GM23338 (cell line): ENCODE results near the gene MSH2. TPM values are rescaled to one million over a fixed set of nuclear protein-coding genes. Genes with fewer than 3 reads are reported as not detected.

Experiments used
- ATAC-seq: fragments of 200-7000 bp; cut with Tn5 transposase; 3 replicates; pipeline ENCODE4 v1.9.1; 2020
- DNase-seq: peaks from one replicate; pipeline ENCODE4 v3.0.0-alpha.2; 2015; ENCODE audit warnings: low spot score
- H2AFZ ChIP-seq: fragments of 200-600 bp; sonication (generic); 2 replicates; pipeline ENCODE4 v1.8.0; 2016; ENCODE audit warnings: antibody characterized with exemption, mild to moderate bottlenecking, moderate library complexity
- H3F3A ChIP-seq: fragments of 200-600 bp; sonication (generic); replicated peaks from 2 replicates; pipeline ENCODE4 v1.8.0; 2017; ENCODE audit warnings: antibody characterized with exemption, mixed run types, low read depth
- H3K27ac ChIP-seq: fragments of 200-600 bp; sonication (generic); 2 replicates; pipeline ENCODE4 v1.6.1; 2016; ENCODE audit warnings: low read depth
- H3K27me3 ChIP-seq: fragments of 200-600 bp; sonication (generic); 2 replicates; pipeline ENCODE4 v1.8.0; 2016; ENCODE audit warnings: mild to moderate bottlenecking, mixed run types, moderate library complexity; ENCODE audit not compliant: insufficient read depth
- H3K36me3 ChIP-seq: fragments of 200-600 bp; sonication (generic); 2 replicates; pipeline ENCODE4 v1.8.0; 2016; ENCODE audit warnings: mild to moderate bottlenecking; ENCODE audit not compliant: insufficient read depth
- H3K4me1 ChIP-seq: fragments of 200-600 bp; sonication (generic); 2 replicates; pipeline ENCODE4 v1.8.0; 2016; ENCODE audit warnings: mild to moderate bottlenecking, moderate library complexity; ENCODE audit not compliant: insufficient read depth
- H3K4me2 ChIP-seq: fragments of 200-600 bp; sonication (generic); 2 replicates; pipeline ENCODE4 v1.7.1; 2017; ENCODE audit warnings: mixed run types
- H3K4me3 ChIP-seq: fragments of 200-600 bp; sonication (generic); 2 replicates; pipeline ENCODE4 v1.6.1; 2016; ENCODE audit warnings: mixed run types
- H3K79me2 ChIP-seq: fragments of 200-600 bp; sonication (generic); replicated peaks from 2 replicates; pipeline ENCODE4 v1.8.0; 2017; ENCODE audit warnings: mild to moderate bottlenecking; ENCODE audit not compliant: insufficient read depth
- H3K9me2 ChIP-seq: fragments of 200-600 bp; sonication (generic); 2 replicates; pipeline ENCODE4 v1.8.0; 2017; ENCODE audit not compliant: insufficient read depth
- H4K20me1 ChIP-seq: fragments of 200-600 bp; sonication (generic); replicated peaks from 2 replicates; pipeline ENCODE4 v1.8.0; 2017; ENCODE audit warnings: mild to moderate bottlenecking; ENCODE audit not compliant: insufficient read depth
- H3K27ac Mint-ChIP-seq: 2 replicates; pipeline ENCODE4 v1.8.0; 2020; ENCODE audit warnings: inconsistent platforms, mild to moderate bottlenecking, moderate library complexity, mixed read lengths
- H3K27me3 Mint-ChIP-seq: 3 replicates; pipeline ENCODE4 v1.8.0; 2022; ENCODE audit warnings: low read depth, mild to moderate bottlenecking, moderate library complexity, mixed read lengths, inconsistent platforms; ENCODE audit not compliant: insufficient read depth, poor library complexity
- H3K36me3 Mint-ChIP-seq: 3 replicates; pipeline ENCODE4 v1.8.0; 2021; ENCODE audit warnings: low read depth, mild to moderate bottlenecking, inconsistent platforms, moderate library complexity, mixed read lengths
- H3K4me1 Mint-ChIP-seq: 3 replicates; pipeline ENCODE4 v1.8.0; 2020; ENCODE audit warnings: mild to moderate bottlenecking, inconsistent platforms, mixed read lengths
- H3K4me3 Mint-ChIP-seq: 3 replicates; pipeline ENCODE4 v1.8.0; 2021; ENCODE audit warnings: moderate library complexity, mild to moderate bottlenecking, inconsistent platforms, mixed read lengths
- H3K9me3 Mint-ChIP-seq: 3 replicates; pipeline ENCODE4 v1.8.0; 2020; ENCODE audit warnings: moderate library complexity, mild to moderate bottlenecking, inconsistent platforms, mixed read lengths
- REST ChIP-seq: IDR thresholded peaks from one replicate; pipeline ENCODE4 v1.6.1; 2018; ENCODE audit warnings: antibody characterized with exemption; ENCODE audit not compliant: unreplicated experiment
- ZNF114 ChIP-seq: fragments of 250-450 bp; sonication (Bioruptor Pico); IDR thresholded peaks from 2 replicates; pipeline ENCODE4 v1.5.0; 2020; ENCODE audit warnings: mild to moderate bottlenecking, moderate library complexity
- ZNF462 ChIP-seq: fragments of 250-450 bp; sonication (Bioruptor Pico); IDR thresholded peaks from 2 replicates; pipeline ENCODE4 v1.5.0; 2020; ENCODE audit warnings: mild to moderate bottlenecking, moderate library complexity
- polyA plus RNA-seq: library from polyadenylated mRNA; unstranded; fragments of >200 nt; fragmentation: Nextera tagmentation; extraction: Ambion mirVana; gene quantifications from 2 replicates; pipeline ENCODE4 v1.2.1, GENCODE V29; 2016
- total RNA-seq: library from RNA; depleted of rRNA; stranded (reverse); fragments of >200 nt; shearing (Covaris generic); gene quantifications from 2 replicates; pipeline ENCODE4 v1.2.3, GENCODE V29; 2014

MSH2 gene
- total and polyA plus RNA-seq, 2 experiments from 2014 or later = 156 to 249 TPM

GRCh38 chr2:47519147-47519537 lies 116.2 kb downstream of the MSH2 start (continued):
- TF ChIP-seq ZNF462 (CRISPR knock-in tag) = no peak
- no peak for TF ChIP-seq REST

- peak; percentile 25 for ATAC-seq
- peaks cover 2% of the 10 kb centered on the region; the same call in 2 of the 3 replicates for H3K36me3 Mint-ChIP-seq
Measured at GRCh38 chr2:47519604-47520301, 116.8 kb downstream of the MSH2 start.

More at GRCh38 chr2:47519604-47520301, 116.8 kb downstream of the MSH2 start:
- peak overlapping the region; percentile 61; the same call in 1 of the 2 replicates for H3K4me3 ChIP-seq
- no peaks in the 10 kb centered on the region for H3K9me2 ChIP-seq
- H3F3A ChIP-seq = peaks cover 10% of the 10 kb centered on the region; the same call in 1 of the 2 replicates
- Mint-ChIP-seq H3K9me3 (no peaks in the 10 kb centered on the region; the same call in 2 of the 3 replicates), H3K4me1 (peaks cover 39% of the 10 kb centered on the region), H3K4me3 (peak overlapping the region; percentile 45), H3K27ac (no peak overlapping the region), H3K27me3 (peaks cover 25% of the 10 kb centered on the region)
- H3K27me3 ChIP-seq = peaks cover 29% of the 10 kb centered on the region
- no peak for DNase-seq
- no peak overlapping the region for H3K27ac ChIP-seq
- H3K79me2 ChIP-seq = no peaks in the 10 kb centered on the region
- no peaks in the 10 kb centered on the region for H3K36me3 ChIP-seq
- H2AFZ ChIP-seq = no peak overlapping the region
- H4K20me1 ChIP-seq = no peaks in the 10 kb centered on the region
- H3K4me2 ChIP-seq = peak overlapping the region; percentile 87
- no peak for TF ChIP-seq ZNF114 (CRISPR knock-in tag)
- H3K4me1 ChIP-seq = peaks cover 19% of the 10 kb centered on the region
